Lung (tissue), 12 donors: Measurements from ENCODE around the gene EDC3. TPM values are rescaled to one million over a fixed set of nuclear protein-coding genes. Genes with fewer than 3 reads are reported as not detected.

Experiments used
- ATAC-seq: fragments of 200-7000 bp; cut with Tn5 transposase; one replicate; pipeline ENCODE4 v1.9.1; 2020; ENCODE audit warnings: moderate number of reproducible peaks; ENCODE audit not compliant: insufficient read depth, low FRiP score
- DNase-seq, 3 donors: peaks; one replicate each; pipeline ENCODE4 v3.0.0-alpha.2; 2013 to 2017
- H3K27ac ChIP-seq, 2 donors: one replicate each; pipeline ENCODE4 v1.5.1; 2013; ENCODE audit warnings: mild to moderate bottlenecking in 2 of 2, moderate library complexity in 2 of 2, control low read depth in 1 of 2, inconsistent platforms in 1 of 2, low read depth in 1 of 2, low read length in 1 of 2
- H3K27me3 ChIP-seq, 3 donors: one replicate each; pipeline ENCODE4 v1.5.1; 2013; ENCODE audit warnings: low read length in 2 of 3; ENCODE audit not compliant: control insufficient read depth in 3 of 3, insufficient read depth in 3 of 3
- H3K36me3 ChIP-seq, 4 donors: one replicate each; pipeline ENCODE4 v1.5.1; 2013; ENCODE audit warnings: low read length in 4 of 4, mild to moderate bottlenecking in 1 of 4, moderate library complexity in 1 of 4; ENCODE audit not compliant: control insufficient read depth in 4 of 4, insufficient read depth in 4 of 4
- H3K4me1 ChIP-seq, 5 donors: one replicate each; pipeline ENCODE4 v1.5.1; 2013; ENCODE audit warnings: low read length in 5 of 5, mild to moderate bottlenecking in 2 of 5, moderate library complexity in 1 of 5; ENCODE audit not compliant: control insufficient read depth in 5 of 5, insufficient read depth in 5 of 5
- H3K4me3 ChIP-seq: one replicate; pipeline ENCODE4 v1.5.1; 2013; ENCODE audit warnings: mild to moderate bottlenecking, control low read depth, moderate library complexity
- H3K9ac ChIP-seq, 2 donors: one replicate each; pipeline ENCODE4 v1.5.1; 2013; ENCODE audit warnings: low read length in 2 of 2, control low read depth in 1 of 2; ENCODE audit not compliant: insufficient read depth in 1 of 2
- H3K9me3 ChIP-seq, 4 donors: one replicate each; pipeline ENCODE4 v1.5.1; 2013; ENCODE audit warnings: low read length in 3 of 4, mild to moderate bottlenecking in 1 of 4, moderate library complexity in 1 of 4; ENCODE audit not compliant: control insufficient read depth in 4 of 4, insufficient read depth in 3 of 4
- WGBS, 2 donors: extraction: QIAGEN DNeasy Blood & Tissue Kit; methylation state at CpG; one replicate each; pipeline ENCODE4 v1.1.7; 2013; 5-methylcytosine and 5-hydroxymethylcytosine counted together
- polyA plus RNA-seq, 2 donors: library from polyadenylated mRNA; stranded (reverse); fragments of 200-250 nt; gene quantifications; one replicate each; pipeline ENCODE4 v1.2.1, GENCODE V29; 2013
- total RNA-seq, 2 donors: library from RNA; depleted of rRNA in 1 of 2; stranded (reverse); fragments of >200 nt in 1 of 2; gene quantifications; one replicate each; pipeline ENCODE4 v1.2.1, GENCODE V29; 2014 to 2021
- TF ChIP-seq, protein P1 (sequence below): IDR thresholded peaks from 2 replicates; pipeline ENCODE4 v1.5.1; 2012; ENCODE audit warnings: mild to moderate bottlenecking; ENCODE audit errors: control extremely low read depth, extremely low read depth
- donor health status: control.
- donor health status: control.
- donor health status: Bipolar disorder and iron deficiency.
- donor health status: healthy.
- donor health status: DM: yes; HTN: yes; CAD: no.

EDC3 gene
- total and polyA plus RNA-seq, 4 donors = 15.3 to 31.9 (median 22.0) TPM

DNA sequence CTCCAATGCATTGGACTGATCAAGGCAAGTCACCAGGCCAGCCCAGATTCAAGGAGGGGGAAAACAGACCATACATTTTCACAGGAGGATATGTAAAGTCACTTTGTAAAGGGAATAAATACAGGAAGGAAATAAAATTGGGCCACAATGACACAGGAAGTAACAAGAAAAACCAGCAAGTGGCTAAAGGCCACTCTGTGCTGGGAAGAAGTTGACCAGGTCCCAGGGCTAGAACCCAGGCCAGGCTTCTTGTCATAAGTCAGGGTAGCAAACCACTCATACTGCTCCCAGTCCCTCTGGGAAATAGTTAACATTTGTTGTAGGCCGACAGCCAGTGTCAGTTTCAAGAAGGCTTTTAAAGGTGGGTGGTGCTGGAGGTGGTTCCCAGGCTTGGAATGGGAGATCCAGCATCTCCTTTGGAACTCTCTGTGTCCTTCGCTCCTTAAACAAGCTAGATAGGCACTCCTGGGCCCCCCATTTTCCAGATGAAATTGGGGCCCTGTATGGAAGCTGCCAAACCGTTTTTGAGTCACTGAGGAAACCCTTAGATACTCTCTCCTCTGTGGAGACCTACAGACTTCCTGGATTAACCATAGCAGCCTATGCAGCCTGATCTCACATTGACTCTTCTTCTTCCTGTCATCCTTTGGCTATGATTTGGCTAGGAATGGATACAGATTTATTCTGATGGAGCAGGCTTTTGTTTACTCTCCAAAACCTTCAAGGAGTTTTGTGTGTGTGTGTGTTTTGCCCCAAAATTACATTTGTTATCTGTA lies 14.7 kb upstream of the EDC3 start:
- peak overlapping the region in 1 of 2 donors; percentile 39 for H3K27ac ChIP-seq
- no peak overlapping the region for H3K9ac ChIP-seq
- 46 to 52% methylated on average over 3 of the region's 3 CpGs for WGBS, 2 donors
- H3K4me1 ChIP-seq = peaks cover 0 to 2% (median 0%) of the 10 kb centered on the region in 5 donors
- DNase-seq (no peak), ATAC-seq (no peak)
- H3K36me3 ChIP-seq = no peaks in the 10 kb centered on the region
- no peak overlapping the region for H3K4me3 ChIP-seq
- no peaks in the 10 kb centered on the region for H3K27me3 ChIP-seq
- H3K9me3 ChIP-seq = peaks cover 0 to 2% (median 0%) of the 10 kb centered on the region in 4 donors
- TF ChIP-seq, protein P1, sequence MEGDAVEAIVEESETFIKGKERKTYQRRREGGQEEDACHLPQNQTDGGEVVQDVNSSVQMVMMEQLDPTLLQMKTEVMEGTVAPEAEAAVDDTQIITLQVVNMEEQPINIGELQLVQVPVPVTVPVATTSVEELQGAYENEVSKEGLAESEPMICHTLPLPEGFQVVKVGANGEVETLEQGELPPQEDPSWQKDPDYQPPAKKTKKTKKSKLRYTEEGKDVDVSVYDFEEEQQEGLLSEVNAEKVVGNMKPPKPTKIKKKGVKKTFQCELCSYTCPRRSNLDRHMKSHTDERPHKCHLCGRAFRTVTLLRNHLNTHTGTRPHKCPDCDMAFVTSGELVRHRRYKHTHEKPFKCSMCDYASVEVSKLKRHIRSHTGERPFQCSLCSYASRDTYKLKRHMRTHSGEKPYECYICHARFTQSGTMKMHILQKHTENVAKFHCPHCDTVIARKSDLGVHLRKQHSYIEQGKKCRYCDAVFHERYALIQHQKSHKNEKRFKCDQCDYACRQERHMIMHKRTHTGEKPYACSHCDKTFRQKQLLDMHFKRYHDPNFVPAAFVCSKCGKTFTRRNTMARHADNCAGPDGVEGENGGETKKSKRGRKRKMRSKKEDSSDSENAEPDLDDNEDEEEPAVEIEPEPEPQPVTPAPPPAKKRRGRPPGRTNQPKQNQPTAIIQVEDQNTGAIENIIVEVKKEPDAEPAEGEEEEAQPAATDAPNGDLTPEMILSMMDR = no peak

DNA sequence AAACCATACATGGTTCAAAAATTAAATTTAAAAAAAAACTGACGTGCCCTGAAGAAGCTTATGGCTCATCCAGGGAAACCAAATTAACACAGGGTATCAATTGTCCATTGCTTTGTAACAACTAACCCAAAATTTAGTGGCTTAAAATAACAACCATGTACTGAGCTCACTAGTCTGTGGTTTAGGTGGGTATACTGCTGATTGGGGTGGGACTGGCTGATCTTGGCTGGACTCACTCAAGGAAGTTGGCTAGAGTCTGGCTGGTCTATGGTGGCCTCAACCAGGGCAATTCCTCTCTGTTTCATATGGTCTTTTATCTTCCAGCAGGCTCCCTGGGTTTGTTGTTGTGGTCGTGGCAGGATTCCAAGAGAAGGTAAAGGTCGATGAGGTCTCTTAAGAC lies 14.1 kb upstream of the EDC3 start:
- Histone ChIP-seq H3K27ac (peak overlapping the region in 1 of 2 donors; percentile 39), H3K4me3 (no peak overlapping the region)

GRCh38 chr15:74709011-74709410 lies 13.2 kb upstream of the EDC3 start:
- H3K4me3 ChIP-seq = no peak overlapping the region
- ATAC-seq (no peak), DNase-seq (no peak)
- peaks cover 0 to 2% (median 0%) of the 10 kb centered on the region in 4 donors for H3K9me3 ChIP-seq
- peaks cover 0 to 2% (median 0%) of the 10 kb centered on the region in 5 donors for H3K4me1 ChIP-seq
- H3K9ac ChIP-seq = no peak overlapping the region
- 69 to 74% methylated on average over 1 of the region's 1 CpG for WGBS, 2 donors
- H3K36me3 ChIP-seq = no peaks in the 10 kb centered on the region
- TF ChIP-seq, protein P1 = no peak
- H3K27ac ChIP-seq = no peak overlapping the region
- no peaks in the 10 kb centered on the region for H3K27me3 ChIP-seq

More for the DNA sequence above, 14.1 kb upstream of the EDC3 start:
- Histone ChIP-seq H3K27me3 (no peaks in the 10 kb centered on the region), H3K9ac (no peak overlapping the region), H3K4me1 (peaks cover 0 to 2% (median 0%) of the 10 kb centered on the region in 5 donors), H3K9me3 (peaks cover 0 to 2% (median 0%) of the 10 kb centered on the region in 4 donors), H3K36me3 (no peaks in the 10 kb centered on the region)
- ATAC-seq = no peak
- TF ChIP-seq, protein P1 = no peak
- DNase-seq = no peak
- whole genome bisulfite sequencing, 2 donors = 71 to 73% methylated on average over 3 of the region's 3 CpGs
